Erythroblast (primary cell): ENCODE results near the gene CUTC.

Experiments
- GATA1 ChIP-seq: IDR thresholded peaks from 2 replicates; pipeline ENCODE4 v1.6.1; 2011; ENCODE audit warnings: low read depth, mild to moderate bottlenecking, control low read depth, low read length, moderate library complexity
- POLR2A ChIP-seq: IDR thresholded peaks from 2 replicates; pipeline ENCODE4 v1.6.1; 2011; ENCODE audit warnings: mild to moderate bottlenecking, low read length

DNA sequence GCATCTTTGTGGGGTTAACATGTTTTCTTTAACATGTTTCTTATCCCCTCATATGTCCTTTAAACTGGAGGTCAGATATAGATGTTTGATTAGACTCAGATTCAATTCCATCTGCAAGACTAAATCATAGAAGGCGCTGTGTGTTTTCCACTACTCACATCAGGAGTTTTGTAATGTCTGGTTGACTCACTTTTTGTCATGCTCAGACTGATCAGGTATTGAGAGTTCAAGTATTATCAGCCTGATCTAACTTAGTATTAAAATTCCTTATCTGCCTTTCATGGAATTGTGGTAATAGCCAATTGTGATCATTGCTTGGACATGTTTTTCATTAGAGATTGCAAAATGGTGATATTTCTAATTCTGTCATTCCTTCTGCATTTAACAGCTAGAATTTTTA, 42.6 kb upstream of the CUTC start:
- no peak for TF ChIP-seq POLR2A
- no peak for TF ChIP-seq GATA1
